Measurements from ENCODE around the gene NINJ1. TPM values are rescaled to one million over a fixed set of nuclear protein-coding genes. Genes with fewer than 3 reads are reported as not detected.

Gene NINJ1
- polyA plus RNA-seq, 1 experiment = 53.9 TPM

DNA sequence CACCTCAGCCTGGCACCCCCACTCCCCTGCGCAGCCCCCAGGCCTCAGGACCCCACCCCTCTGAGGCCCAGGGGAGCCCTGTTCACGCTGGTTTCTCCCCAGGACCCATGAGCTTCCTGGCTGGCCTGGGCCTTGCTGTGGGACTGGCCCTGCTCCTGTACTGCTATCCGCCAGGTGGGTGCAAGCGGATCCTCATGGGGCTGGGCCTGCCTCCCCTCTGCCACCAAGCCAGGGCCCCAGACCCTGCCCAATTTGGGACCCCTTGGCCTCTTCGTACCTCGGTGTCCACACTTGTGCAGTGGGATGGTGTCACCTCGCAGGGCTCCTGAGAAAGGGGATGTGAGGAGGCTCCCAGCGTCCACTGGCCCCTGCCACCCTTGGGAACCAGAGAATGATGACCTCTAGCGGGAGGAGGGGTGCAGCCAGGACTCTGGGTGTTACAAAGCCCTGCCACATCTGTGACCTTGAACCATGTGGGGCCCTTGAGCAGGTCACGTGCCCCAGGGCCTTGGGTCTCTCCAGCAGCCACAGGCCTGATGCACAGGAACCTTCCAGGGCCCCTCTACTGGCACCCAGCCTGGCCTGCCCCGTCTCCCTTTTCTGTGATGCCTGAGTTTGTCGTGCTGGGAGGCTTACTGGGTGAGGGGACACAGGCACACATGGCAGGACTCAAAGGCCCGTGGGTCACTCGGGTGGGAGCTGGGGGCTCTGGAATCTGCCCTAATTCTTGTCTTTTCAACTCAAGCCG is 21.8 kb downstream of the NINJ1 start:
- POLR2A ChIA-PET = no interaction called here
- no peak for DNase-seq (ENCODE audit: low read depth)
- CTCF ChIA-PET = interaction anchor here (0.7 to 1.0 kb wide), 2 partner anchors 42 to 108 kb away, joined by 3 to 4 read pairs; no protein-coding TSS in a partner anchor

GRCh38 chr9:93111371-93112115 is 22.5 kb downstream of the NINJ1 start:
- POLR2A ChIA-PET = no interaction called here
- CTCF ChIA-PET = interaction anchor here (1.0 to 3.4 kb wide), 3 partner anchors 8 to 43 kb away, joined by 3 to 29 read pairs (median 4); no protein-coding TSS in a partner anchor
- no peak overlapping the region for H3K4me3 ChIP-seq (ENCODE audit: low read depth, low read length)
- no peaks in the 10 kb centered on the region for H3K27me3 ChIP-seq (ENCODE audit: control insufficient read depth, insufficient read depth, low read length)
- DNase-seq (ENCODE audit: low read depth) = no peak
- no peak for TF ChIP-seq CTCF (IDR thresholded peaks at IDR 0.05; ENCODE audit: insufficient read depth, low read depth, low read length)
- H3K36me3 ChIP-seq (ENCODE audit: control insufficient read depth, insufficient read depth, low read length) = peaks cover 28% of the 10 kb centered on the region

More for the DNA sequence above, 21.8 kb downstream of the NINJ1 start:
- no peak for TF ChIP-seq CTCF (IDR thresholded peaks at IDR 0.05; ENCODE audit: insufficient read depth, low read depth, low read length)
- Histone ChIP-seq H3K27me3 (ENCODE audit: control insufficient read depth, insufficient read depth, low read length) (no peaks in the 10 kb centered on the region), H3K4me3 (ENCODE audit: low read depth, low read length) (no peak overlapping the region), H3K36me3 (ENCODE audit: control insufficient read depth, insufficient read depth, low read length) (peaks cover 28% of the 10 kb centered on the region)

- H3K27me3 ChIP-seq (ENCODE audit: control insufficient read depth, insufficient read depth, low read length) = no peaks in the 10 kb centered on the region
- H3K4me3 ChIP-seq (ENCODE audit: low read depth, low read length) = no peak overlapping the region
- no peak for TF ChIP-seq CTCF (IDR thresholded peaks at IDR 0.05; ENCODE audit: insufficient read depth, low read depth, low read length)
- ChIA-PET CTCF (interaction anchor here (1.2 to 3.9 kb wide), 3 partner anchors 9 to 31 kb away, joined by 3 to 29 read pairs (median 20); no protein-coding TSS in a partner anchor), POLR2A (no interaction called here)
- H3K36me3 ChIP-seq (ENCODE audit: control insufficient read depth, insufficient read depth, low read length) = peaks cover 28% of the 10 kb centered on the region
- DNase-seq (ENCODE audit: low read depth) = no peak
Measured at GRCh38 chr9:93111001-93111370, 23.1 kb downstream of the NINJ1 start.

DNA sequence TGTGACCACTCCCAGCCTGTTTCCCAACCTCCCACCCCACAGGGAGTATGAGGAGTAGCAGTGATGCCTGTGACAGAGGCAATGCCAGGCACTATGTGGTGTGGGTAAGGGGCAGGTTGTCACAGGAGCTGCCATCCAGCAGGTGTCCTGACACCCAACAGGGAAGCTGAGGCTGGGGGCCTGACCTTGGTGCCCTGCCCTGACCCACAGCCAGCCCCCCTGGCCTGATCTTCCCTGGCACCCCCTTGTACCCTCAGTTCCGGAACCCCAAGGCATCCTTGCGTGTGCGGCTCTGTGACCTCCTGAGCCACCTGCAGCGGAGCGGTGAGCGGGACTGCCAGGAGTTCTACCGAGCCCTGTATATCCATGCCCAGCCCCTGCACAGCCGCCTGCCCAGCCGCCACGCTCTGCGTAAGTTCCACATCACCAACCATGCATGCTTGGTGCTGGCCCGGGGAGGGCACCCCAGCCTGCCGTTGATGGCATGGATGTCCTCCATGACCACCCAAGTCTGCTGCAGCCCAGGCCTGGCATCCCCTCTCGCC is 23.7 kb downstream of the NINJ1 start:
- no peak for DNase-seq (ENCODE audit: low read depth)
- POLR2A ChIA-PET = no interaction called here

More for the DNA sequence above, 23.7 kb downstream of the NINJ1 start:
- Histone ChIP-seq H3K27me3 (ENCODE audit: control insufficient read depth, insufficient read depth, low read length) (no peaks in the 10 kb centered on the region), H3K4me3 (ENCODE audit: low read depth, low read length) (no peak overlapping the region), H3K36me3 (ENCODE audit: control insufficient read depth, insufficient read depth, low read length) (peaks cover 28% of the 10 kb centered on the region)
- TF ChIP-seq CTCF (IDR thresholded peaks at IDR 0.05; ENCODE audit: insufficient read depth, low read depth, low read length) = no peak
- CTCF ChIA-PET = interaction anchor here (1.2 to 3.9 kb wide), 6 partner anchors 9 to 194 kb away, joined by 3 to 29 read pairs (median 16); no protein-coding TSS in a partner anchor
